ENCODE measurements around the gene CERT1. TPM values are rescaled to one million over a fixed set of nuclear protein-coding genes. Genes with fewer than 3 reads are reported as not detected.
A peak's percentile ranks its signal among the peaks of the same experiment; 100 is the strongest.

The CERT1 gene
- total RNA-seq, 1 donor from 2014 or later: 43.7 TPM

DNA sequence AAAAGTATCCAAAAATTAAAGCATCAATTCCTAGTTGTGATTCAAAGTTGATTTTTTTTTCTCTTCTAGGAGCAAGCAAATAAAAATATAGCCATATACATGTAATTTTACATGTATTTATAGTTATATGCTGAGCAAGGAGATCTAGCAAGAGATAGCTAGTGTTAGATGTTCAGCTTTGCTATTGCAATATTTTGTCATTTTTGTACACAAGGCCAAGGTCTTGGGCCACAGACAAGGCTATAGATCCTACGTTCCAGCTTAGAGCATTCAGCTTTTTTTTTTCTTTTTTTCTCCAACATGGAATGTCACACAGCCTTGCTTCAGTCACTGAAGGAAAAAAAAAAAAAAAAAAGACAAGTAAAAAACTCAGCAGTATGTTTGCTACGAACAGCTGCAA lies 137.6 kb downstream of the CERT1 start:
- peaks cover 28% of the 10 kb centered on the region for H3K36me3 Mint-ChIP-seq (ENCODE audit: low read depth)
- no peaks in the 10 kb centered on the region for H3K9me3 Mint-ChIP-seq
- DNase-seq (ENCODE audit: low spot score): no peak
- no peak overlapping the region for H3K4me3 Mint-ChIP-seq (ENCODE audit: low read depth)
- no peaks in the 10 kb centered on the region for H3K4me1 Mint-ChIP-seq (ENCODE audit: low read depth)
- H3K27ac Mint-ChIP-seq: no peak overlapping the region
- H3K27me3 Mint-ChIP-seq (ENCODE audit: low read depth): no peaks in the 10 kb centered on the region
- intact Hi-C loops (cut with micrococcal nuclease): no loop called here

DNA sequence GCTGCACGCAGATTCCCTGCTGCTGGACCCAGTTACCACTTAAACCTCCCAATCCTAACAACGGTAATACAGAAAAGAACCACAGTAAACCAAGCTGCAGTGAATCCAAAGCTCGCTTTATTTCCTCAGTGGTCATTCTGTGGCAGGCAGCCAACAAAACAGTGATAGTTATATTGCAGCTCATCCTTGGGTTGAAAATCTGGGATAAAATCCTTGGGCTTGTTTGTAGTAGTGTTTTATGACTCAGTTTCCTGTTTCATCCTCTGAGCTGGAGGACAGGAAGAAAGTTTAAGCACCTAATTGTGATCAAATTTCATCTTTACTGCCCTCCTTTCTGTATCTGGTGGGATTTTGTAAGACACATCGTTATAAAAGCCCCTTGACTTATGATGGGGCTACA lies 143.0 kb downstream of the CERT1 start:
- intact Hi-C loops (cut with micrococcal nuclease): no loop called here
- Mint-ChIP-seq H3K4me1 (ENCODE audit: low read depth) (peaks cover 4% of the 10 kb centered on the region), H3K9me3 (no peaks in the 10 kb centered on the region), H3K36me3 (ENCODE audit: low read depth) (peaks cover 10% of the 10 kb centered on the region), H3K27me3 (ENCODE audit: low read depth) (no peaks in the 10 kb centered on the region), H3K27ac (no peak overlapping the region), H3K4me3 (ENCODE audit: low read depth) (no peak overlapping the region)
- no peak for DNase-seq (ENCODE audit: low spot score)

DNA sequence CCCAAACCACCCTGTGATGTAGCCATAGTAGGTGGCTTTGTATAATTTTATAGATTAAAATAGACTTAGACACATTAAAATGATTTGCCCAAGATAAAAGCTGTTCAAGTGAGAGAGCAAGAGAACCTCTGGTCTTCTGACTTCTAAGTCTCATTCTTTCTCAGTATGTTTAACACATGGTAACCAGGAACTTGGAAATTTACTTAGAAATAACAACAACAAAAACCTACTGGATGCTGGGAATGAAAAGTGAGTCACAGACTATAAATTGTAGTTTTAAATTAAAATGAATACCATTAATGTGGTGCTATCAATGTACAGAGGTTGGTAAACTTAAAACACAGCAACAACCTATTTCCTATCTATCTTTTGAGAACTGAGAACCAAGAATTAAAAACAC lies 144.0 kb downstream of the CERT1 start:
- Mint-ChIP-seq H3K4me1 (ENCODE audit: low read depth) (peaks cover 4% of the 10 kb centered on the region), H3K27ac (peak overlapping the region; percentile 50), H3K4me3 (ENCODE audit: low read depth) (no peak overlapping the region), H3K9me3 (no peaks in the 10 kb centered on the region), H3K36me3 (ENCODE audit: low read depth) (peaks cover 16% of the 10 kb centered on the region), H3K27me3 (ENCODE audit: low read depth) (no peaks in the 10 kb centered on the region)
- intact Hi-C loops (cut with micrococcal nuclease): no loop called here
- no peak for DNase-seq (ENCODE audit: low spot score)

DNA sequence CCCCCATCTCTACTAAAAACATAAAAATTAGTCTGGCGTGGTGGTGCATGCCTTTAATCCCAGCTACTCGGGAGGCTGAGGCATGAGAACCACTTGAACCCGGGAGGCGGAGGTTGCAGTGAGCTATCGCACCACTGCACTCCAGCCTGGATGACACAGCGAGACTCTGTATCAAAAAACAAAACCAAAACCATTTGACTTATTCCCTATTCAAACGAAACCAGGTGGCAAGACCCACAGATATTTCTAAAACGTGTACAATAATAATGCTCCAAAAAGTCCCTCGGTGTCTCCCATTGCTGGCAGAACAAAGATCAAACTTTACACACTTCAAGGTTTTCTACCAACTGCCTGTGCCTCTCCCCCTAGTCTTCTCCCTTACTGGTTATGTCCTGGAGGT lies 144.6 kb downstream of the CERT1 start:
- Mint-ChIP-seq H3K27me3 (ENCODE audit: low read depth) (no peaks in the 10 kb centered on the region), H3K4me1 (ENCODE audit: low read depth) (peaks cover 4% of the 10 kb centered on the region), H3K4me3 (ENCODE audit: low read depth) (no peak overlapping the region), H3K36me3 (ENCODE audit: low read depth) (peaks cover 22% of the 10 kb centered on the region), H3K27ac (peak overlapping the region; percentile 50), H3K9me3 (no peaks in the 10 kb centered on the region)
- DNase-seq (ENCODE audit: low spot score): no peak
- intact Hi-C loops (cut with micrococcal nuclease): no loop called here

DNA sequence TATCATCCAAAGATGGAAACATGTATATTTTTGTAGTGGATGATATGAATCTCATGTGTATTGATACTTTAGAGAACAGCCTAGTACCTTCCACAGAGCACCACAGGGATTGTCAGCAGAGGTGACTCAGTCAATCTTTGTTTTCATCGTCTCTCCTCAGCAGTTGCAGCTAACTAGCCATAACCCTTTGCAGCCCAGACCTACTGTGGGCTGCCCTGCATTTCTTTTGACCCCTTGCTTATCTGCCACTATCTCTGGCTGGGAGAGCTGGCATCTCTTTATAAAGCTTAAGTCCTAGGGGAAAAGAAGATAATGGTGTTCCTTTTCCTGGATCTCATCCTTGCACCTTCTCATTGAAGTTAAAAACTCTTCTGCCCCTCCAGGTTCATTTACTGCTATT lies 145.7 kb downstream of the CERT1 start:
- DNase-seq (ENCODE audit: low spot score): no peak
- intact Hi-C loops (cut with micrococcal nuclease): no loop called here
- Mint-ChIP-seq H3K4me3 (ENCODE audit: low read depth) (no peak overlapping the region), H3K4me1 (ENCODE audit: low read depth) (peaks cover 4% of the 10 kb centered on the region), H3K9me3 (no peaks in the 10 kb centered on the region), H3K27me3 (ENCODE audit: low read depth) (no peaks in the 10 kb centered on the region), H3K27ac (no peak overlapping the region), H3K36me3 (ENCODE audit: low read depth) (peaks cover 23% of the 10 kb centered on the region)

DNA sequence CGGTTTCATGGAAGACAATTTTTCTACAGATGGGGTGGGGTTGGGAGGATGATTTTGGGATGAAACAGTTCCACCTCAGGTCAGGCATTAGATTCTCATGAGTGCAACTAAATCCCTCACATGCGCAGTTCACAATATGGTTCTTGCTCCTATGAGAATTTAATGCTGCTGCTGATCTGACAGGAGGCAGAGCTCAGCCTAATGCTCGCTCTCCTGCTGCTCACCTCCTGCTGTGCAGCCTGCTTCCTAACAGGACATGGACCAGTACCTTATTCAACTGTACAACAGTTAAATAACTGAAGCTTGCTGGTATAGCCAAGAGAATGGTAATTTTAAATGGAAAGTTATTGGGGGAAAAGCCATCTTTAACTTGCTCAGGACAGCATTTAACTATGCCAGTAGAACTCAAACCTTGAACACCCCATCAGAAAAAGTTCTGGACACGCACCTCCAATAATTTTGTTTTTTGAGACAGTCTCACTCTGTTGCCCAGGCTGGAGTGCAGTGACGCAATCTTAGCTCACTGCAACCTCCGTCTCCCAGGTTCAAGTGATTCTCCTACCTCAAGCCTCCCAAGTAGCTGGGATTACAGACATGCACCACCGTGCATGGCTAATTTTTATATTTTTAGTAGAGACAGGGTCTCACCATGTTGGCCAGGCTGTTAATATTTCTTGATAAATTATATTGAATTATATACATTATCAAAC lies 146.7 kb downstream of the CERT1 start:
- no peaks in the 10 kb centered on the region for H3K9me3 Mint-ChIP-seq
- intact Hi-C loops (cut with micrococcal nuclease): no loop called here
- no peak overlapping the region for H3K27ac Mint-ChIP-seq
- no peaks in the 10 kb centered on the region for H3K27me3 Mint-ChIP-seq (ENCODE audit: low read depth)
- DNase-seq (ENCODE audit: low spot score): no peak
- H3K36me3 Mint-ChIP-seq (ENCODE audit: low read depth): peaks cover 33% of the 10 kb centered on the region
- peaks cover 4% of the 10 kb centered on the region for H3K4me1 Mint-ChIP-seq (ENCODE audit: low read depth)
- no peak overlapping the region for H3K4me3 Mint-ChIP-seq (ENCODE audit: low read depth)

DNA sequence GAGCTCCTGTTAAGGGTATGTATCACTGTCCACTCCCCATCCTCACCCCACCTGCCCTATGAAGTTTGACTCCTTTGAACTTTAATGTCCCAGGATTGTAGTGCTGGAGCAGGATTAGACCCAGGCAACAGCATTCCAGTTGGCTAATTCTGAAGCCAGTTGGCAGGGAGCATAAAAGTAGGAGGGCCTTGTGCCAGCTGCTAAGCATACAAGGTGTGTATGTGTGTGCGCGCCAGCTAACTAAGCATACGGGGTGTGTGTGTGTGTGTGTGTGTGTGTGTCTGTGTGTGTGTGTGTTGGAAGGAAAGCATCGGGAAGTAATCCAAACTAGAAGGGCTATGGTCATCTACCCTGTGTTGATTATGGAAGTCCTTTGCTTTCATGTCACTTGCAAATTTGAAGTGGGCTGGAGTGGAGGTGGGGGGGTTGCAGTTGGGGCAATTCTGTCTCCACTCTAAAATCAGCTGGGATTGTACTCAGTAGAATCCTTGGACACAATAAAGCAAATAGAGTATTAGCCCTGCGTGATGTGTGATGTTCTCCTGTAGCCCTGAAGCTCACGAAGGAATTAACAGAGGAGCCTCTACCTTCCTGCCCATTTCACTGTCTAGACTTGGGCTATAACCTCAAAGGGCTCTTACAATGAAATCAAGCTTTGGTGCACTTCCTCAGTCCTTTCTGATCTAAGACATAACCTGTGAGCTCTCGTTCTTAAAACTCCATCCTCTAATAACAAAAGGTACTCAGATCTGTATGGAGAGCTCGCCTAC lies 147.5 kb downstream of the CERT1 start:
- H3K4me3 Mint-ChIP-seq (ENCODE audit: low read depth): no peak overlapping the region
- H3K4me1 Mint-ChIP-seq (ENCODE audit: low read depth): peaks cover 4% of the 10 kb centered on the region
- no peaks in the 10 kb centered on the region for H3K27me3 Mint-ChIP-seq (ENCODE audit: low read depth)
- intact Hi-C loops (cut with micrococcal nuclease): no loop called here
- no peak for DNase-seq (ENCODE audit: low spot score)
- H3K9me3 Mint-ChIP-seq: no peaks in the 10 kb centered on the region
- H3K36me3 Mint-ChIP-seq (ENCODE audit: low read depth): peaks cover 39% of the 10 kb centered on the region
- peak overlapping the region; percentile 1 for H3K27ac Mint-ChIP-seq

DNA sequence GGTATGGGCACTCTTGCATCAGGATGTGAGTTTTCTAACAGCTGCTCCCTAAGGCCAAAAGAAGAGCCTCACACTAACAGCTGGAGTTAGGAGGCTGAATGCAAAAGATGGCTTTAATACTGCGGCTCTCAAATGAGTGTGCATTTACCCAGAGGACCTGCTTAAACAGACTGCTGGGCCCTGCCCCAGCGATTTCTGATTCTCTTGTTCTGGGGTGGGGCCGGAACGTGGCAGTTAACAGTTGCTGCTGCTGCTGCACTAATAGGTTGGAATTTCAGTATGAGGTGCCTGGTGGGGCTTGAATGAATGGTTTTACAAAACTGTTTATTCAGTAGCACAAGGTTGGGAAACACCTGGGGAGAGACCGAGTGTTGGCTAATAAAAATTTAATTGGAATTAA lies 148.3 kb downstream of the CERT1 start:
- DNase-seq (ENCODE audit: low spot score): no peak
- no peaks in the 10 kb centered on the region for H3K9me3 Mint-ChIP-seq
- H3K27me3 Mint-ChIP-seq (ENCODE audit: low read depth): no peaks in the 10 kb centered on the region
- peaks cover 4% of the 10 kb centered on the region for H3K4me1 Mint-ChIP-seq (ENCODE audit: low read depth)
- H3K36me3 Mint-ChIP-seq (ENCODE audit: low read depth): peaks cover 44% of the 10 kb centered on the region
- H3K4me3 Mint-ChIP-seq (ENCODE audit: low read depth): no peak overlapping the region
- H3K27ac Mint-ChIP-seq: no peak overlapping the region
- intact Hi-C loops (cut with micrococcal nuclease): no loop called here

DNA sequence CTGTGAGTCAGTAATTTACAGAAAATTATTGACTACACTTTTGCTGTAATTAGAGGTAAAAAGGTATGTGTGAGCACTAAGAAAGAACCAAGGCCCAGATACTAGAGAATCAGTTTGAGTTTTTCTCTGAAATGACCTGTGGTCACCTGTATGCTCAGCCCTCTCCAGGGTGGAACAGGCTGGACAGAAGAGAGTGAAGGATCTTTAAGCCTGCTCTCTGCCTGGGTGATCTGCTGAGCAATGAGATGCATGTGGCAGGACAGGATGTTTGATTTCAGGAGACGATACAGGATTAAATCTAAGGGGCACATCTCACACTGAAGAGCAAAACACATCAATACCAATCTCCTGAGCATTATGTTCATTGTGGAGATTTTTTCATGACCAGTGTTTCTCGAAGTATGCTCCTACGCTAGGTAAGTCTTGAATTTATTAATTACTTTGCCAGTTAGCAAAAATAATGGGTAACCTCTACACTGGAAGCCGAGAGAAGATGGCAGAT lies 148.9 kb downstream of the CERT1 start:
- no peaks in the 10 kb centered on the region for H3K9me3 Mint-ChIP-seq
- H3K4me1 Mint-ChIP-seq (ENCODE audit: low read depth): peaks cover 5% of the 10 kb centered on the region
- intact Hi-C loops (cut with micrococcal nuclease): no loop called here
- DNase-seq (ENCODE audit: low spot score): no peak
- no peak overlapping the region for H3K27ac Mint-ChIP-seq
- no peak overlapping the region for H3K4me3 Mint-ChIP-seq (ENCODE audit: low read depth)
- H3K36me3 Mint-ChIP-seq (ENCODE audit: low read depth): peaks cover 46% of the 10 kb centered on the region
- H3K27me3 Mint-ChIP-seq (ENCODE audit: low read depth): no peaks in the 10 kb centered on the region

DNA sequence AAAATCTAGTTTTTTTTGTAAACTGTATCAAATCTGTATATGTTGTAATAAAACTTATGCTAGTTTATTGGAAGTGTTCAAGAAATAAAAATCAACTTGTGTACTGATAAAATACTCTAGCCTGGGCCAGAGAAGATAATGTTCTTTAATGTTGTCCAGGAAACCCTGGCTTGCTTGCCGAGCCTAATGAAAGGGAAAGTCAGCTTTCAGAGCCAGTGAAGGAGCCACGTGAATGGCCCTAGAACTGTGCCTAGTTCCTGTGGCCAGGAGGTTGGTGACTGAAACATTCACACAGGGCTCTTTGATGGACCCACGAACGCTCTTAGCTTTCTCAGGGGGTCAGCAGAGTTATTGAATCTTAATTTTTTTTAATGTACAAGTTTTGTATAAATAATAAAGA lies 150.1 kb downstream of the CERT1 start:
- intact Hi-C loops (cut with micrococcal nuclease): no loop called here
- Mint-ChIP-seq H3K36me3 (ENCODE audit: low read depth) (peaks cover 58% of the 10 kb centered on the region), H3K4me3 (ENCODE audit: low read depth) (no peak overlapping the region), H3K9me3 (no peaks in the 10 kb centered on the region), H3K27me3 (ENCODE audit: low read depth) (no peaks in the 10 kb centered on the region), H3K4me1 (ENCODE audit: low read depth) (peaks cover 1% of the 10 kb centered on the region), H3K27ac (no peak overlapping the region)
- no peak for DNase-seq (ENCODE audit: low spot score)

DNA sequence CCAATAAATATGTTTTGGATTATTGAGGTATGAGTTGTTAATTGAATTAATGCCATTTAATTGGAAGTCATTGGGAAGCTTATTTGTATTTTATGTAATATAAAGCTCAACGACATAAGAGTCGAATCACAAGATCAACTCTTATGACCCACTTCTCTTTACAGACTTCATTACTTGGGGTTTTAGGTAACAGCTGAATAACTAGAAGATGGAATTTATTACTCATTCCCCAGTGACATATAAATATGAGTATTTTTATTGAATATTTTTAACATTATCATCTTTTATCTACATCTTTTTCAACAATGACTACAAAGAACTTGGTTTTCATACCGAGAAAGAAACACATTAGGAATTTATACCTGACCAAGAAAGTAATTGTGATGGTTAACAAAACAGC lies 153.3 kb downstream of the CERT1 start:
- Mint-ChIP-seq H3K36me3 (ENCODE audit: low read depth) (peaks cover 76% of the 10 kb centered on the region), H3K4me3 (ENCODE audit: low read depth) (no peak overlapping the region), H3K27ac (no peak overlapping the region), H3K9me3 (no peaks in the 10 kb centered on the region), H3K4me1 (ENCODE audit: low read depth) (peaks cover 1% of the 10 kb centered on the region), H3K27me3 (ENCODE audit: low read depth) (no peaks in the 10 kb centered on the region)
- intact Hi-C loops (cut with micrococcal nuclease): no loop called here
- no peak for DNase-seq (ENCODE audit: low spot score)

DNA sequence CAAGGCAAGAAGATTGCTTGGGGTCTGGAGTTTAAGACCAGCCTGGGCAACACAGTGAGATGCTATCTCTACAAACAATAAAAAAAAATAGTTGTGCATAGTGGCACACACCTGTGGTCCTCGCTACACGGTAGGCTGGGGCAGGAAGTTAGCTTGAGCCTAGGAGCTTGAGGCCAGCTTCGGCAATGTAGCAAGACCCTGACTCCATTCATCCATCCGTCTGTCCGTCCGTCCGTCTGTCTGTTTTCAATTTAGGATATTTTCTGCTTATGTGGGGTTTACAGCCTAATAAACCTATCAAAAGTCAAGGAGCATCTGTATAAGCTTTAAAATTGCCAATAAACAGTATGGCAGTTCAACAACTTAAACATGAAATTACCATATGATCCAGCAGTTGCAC lies 154.7 kb downstream of the CERT1 start:
- Mint-ChIP-seq H3K4me1 (ENCODE audit: low read depth) (peaks cover 8% of the 10 kb centered on the region), H3K36me3 (ENCODE audit: low read depth) (peaks cover 73% of the 10 kb centered on the region), H3K27ac (no peak overlapping the region), H3K9me3 (no peaks in the 10 kb centered on the region), H3K4me3 (ENCODE audit: low read depth) (no peak overlapping the region), H3K27me3 (ENCODE audit: low read depth) (no peaks in the 10 kb centered on the region)
- intact Hi-C loops (cut with micrococcal nuclease): no loop called here
- DNase-seq (ENCODE audit: low spot score): no peak

DNA sequence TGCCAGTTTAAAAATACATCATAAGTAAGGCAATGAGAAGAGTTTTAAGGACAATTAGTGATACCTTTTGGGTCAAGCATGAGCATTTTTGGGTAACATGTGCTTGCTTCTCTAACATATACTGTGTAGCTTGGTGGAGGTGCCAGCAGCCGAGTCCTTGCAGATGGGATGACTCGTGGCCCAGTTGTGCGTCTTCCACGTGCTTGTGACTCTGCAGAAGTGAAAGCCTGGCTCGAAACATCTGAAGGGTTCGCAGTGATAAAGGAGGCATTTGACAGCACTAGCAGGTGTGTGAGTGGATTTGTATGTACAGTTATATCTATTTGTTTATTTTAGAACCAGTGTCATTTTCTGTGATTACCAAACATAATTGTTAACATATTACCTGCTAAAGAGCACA lies 156.2 kb downstream of the CERT1 start:
- Mint-ChIP-seq H3K4me3 (ENCODE audit: low read depth) (no peak overlapping the region), H3K36me3 (ENCODE audit: low read depth) (peaks cover 80% of the 10 kb centered on the region), H3K27me3 (ENCODE audit: low read depth) (no peaks in the 10 kb centered on the region), H3K27ac (no peak overlapping the region), H3K9me3 (no peaks in the 10 kb centered on the region), H3K4me1 (ENCODE audit: low read depth) (peaks cover 22% of the 10 kb centered on the region)
- intact Hi-C loops (cut with micrococcal nuclease): no loop called here
- DNase-seq (ENCODE audit: low spot score): no peak
